Endometrial microvascular endothelial cells (primary cell): ENCODE results near the gene AIM2. TPM values are rescaled to one million over a fixed set of nuclear protein-coding genes. Genes with fewer than 3 reads are reported as not detected.
"Not testable (repeated sequence)": the region's sequence is repeated elsewhere in the genome, so short reads cannot be mapped to it uniquely, and the experiment has no call there.

Source experiments
- in situ Hi-C: cut with HindIII; loops from 2 replicates; pipeline ENCODE4 v1.10.0; 2017; ENCODE audit warnings: low sequenced_read_pairs, low pct_unique_long_range_greater_than_20kb; ENCODE audit errors: inconsistent ontology term
- total RNA-seq: library from RNA; depleted of rRNA; stranded (reverse); fragments of >200 nt; gene quantifications from one replicate; pipeline ENCODE4 v1.2.3, GENCODE V29; 2015; ENCODE audit errors: inconsistent ontology term

Gene AIM2
- total RNA-seq, 1 donor from 2014 or later, result not detected

DNA sequence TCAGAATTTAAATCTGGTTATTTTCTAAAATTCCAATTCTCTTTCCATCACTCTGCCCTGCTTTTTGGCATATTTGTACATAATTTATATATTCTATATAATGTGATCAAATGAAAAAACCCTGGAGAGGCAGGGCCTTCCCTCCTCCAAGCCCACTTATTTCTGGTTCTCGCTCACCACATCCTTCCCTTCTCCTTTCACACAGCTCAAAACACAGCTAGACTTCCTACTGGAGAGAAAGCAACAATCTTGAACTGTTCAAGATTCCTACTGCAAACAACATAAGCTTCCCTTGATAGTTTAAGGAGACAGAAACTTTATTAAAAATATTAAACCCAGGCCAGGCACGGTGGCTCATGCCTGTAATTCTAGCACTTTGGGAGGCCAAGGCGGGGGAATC, 7.6 kb upstream of the AIM2 start:
- in situ Hi-C loops, result no loop called here

DNA sequence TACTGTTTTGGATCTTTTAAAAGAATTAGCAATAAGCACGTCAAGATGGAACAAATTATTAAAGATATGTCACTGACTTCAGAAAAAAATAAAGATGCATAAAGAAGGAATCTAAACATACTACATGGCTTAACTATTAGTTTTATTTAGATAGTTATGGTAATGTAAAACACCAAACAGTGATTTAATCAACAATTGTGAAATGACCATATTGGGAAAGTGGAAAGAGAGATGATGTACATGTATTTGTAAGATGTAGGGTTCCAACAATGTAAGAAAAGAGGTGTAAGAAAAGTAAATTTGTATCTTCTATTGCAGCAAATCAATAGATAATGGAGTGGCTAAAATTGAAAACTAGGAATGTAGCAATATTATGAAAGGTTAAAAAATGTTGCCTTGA, 6.4 kb upstream of the AIM2 start:
- in situ Hi-C loops, result no loop called here

DNA sequence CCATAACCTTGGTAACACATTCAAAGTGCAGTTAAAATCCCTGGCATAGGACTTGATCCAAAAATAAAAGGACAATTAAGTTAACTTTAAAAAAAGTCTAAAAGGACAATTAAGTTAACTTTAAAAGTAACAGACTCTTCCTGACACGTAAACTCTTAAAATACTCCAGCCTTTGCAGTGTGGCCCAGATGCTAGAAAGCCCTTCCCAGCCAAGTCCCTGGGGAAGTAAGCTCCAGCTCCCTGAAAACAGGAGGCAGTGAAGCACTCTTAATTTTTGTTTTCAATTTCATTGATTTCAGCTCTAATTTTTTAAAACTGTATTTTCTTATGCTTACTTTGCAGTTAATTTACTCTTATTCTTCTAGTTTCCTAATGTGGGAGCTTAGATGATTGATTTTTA, 5.1 kb upstream of the AIM2 start:
- in situ Hi-C loops, result no loop called here

DNA sequence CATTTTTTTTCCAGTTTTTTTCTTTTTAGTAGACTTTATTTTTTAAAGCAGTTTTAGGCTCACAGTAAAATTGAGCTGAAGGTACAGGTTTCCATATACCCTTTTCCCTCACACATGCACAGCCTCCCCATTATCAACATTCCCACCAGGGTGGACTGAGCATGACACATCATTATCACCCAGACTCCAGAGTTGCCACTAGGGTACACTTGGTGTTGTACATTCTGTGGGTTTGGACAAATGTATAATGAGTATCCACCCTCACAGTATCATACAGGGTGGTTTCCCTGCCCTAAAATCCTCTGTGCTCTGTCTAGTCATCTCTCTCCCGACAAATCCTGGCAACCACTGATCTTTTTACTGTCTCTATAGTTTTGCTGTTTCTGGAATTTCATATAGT, 3.0 kb upstream of the AIM2 start:
- in situ Hi-C loops, result no loop called here

DNA sequence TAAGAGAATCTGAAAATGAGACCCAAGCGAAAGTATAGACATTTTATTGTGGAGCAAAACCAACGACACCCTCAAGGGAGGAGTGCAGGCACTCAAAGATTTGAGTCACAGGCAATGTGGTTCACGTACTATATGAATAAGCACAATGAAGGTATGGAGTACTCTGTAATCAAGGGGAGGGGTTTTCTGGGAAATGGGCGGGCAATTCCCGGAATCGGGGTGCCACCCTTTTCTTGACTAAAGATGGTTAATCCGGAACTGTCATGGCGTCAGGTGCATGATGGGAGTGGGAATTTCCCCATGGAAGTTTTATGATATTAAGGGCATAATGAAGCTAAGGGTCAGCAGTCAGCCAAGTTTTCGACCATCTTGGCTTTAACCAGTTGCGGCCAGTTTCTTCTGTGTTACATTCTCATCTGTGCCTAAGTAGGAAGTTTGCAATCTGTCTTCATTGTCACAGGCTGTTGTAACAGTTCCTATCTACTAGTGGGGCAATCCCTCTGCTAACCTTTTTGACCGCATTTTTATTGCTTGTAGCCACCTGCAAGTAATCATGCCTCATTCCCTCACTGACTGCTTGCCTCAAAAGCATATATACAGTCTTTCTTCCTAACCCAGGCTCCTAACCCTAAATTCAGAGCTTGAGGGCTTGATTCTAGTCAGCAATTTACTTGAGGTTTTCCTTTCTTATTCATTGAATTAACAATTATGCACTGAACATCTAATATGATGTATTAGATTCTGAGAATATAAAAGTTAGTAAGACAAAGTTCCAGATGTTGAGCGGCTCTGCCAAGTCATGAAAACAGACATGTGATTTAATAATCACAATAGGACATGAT, 775 bp upstream of the AIM2 start:
- in situ Hi-C loops, result no loop called here

DNA sequence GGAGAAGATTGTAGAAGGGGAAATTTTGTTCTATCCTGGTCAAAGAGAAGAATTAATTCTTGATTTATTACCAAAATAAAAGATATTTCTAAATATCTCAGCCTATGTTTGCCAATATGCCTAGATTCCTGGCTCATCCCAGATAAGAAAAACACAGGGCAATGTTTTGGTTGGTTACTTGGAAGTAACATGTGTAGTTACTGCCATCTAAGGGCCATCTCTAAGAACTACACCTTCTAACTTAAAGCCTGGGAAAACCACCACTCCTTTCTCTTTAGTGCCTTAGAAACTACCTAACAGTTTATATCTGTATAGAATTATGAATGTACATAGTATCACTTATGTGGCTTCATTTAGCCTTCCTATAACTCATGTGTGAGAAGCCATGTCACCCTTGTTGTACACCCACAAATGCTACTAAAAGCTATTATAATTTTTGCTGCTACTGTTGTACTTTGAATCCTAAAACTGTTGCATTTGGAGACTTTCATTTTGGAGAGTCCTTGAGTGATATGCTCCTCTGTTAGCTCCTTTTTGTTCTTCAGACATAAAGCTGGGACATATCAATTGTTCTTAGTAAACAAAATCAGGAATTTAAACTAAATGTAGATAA, 4.5 kb downstream of the AIM2 start:
- in situ Hi-C loops, result no loop called here

DNA sequence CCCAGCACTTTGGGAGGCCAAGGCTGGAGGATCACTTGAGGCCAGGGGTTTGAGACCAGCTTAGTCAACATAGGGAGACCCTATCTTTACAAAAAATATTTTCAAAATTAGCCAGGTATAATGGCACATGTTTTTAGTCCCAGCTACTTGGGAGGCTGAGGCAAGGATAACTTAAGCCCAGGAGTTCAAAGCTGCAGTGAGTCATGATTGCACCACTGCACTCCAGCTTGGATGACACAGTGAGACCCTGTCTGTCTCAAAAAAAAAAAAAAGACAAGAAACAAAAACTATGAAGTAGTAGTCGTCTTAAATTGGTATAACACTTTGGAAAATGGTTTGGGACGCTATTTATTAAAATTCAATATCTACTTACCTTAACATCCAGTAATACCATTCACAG, 7.7 kb downstream of the AIM2 start:
- in situ Hi-C loops, result no loop called here

DNA sequence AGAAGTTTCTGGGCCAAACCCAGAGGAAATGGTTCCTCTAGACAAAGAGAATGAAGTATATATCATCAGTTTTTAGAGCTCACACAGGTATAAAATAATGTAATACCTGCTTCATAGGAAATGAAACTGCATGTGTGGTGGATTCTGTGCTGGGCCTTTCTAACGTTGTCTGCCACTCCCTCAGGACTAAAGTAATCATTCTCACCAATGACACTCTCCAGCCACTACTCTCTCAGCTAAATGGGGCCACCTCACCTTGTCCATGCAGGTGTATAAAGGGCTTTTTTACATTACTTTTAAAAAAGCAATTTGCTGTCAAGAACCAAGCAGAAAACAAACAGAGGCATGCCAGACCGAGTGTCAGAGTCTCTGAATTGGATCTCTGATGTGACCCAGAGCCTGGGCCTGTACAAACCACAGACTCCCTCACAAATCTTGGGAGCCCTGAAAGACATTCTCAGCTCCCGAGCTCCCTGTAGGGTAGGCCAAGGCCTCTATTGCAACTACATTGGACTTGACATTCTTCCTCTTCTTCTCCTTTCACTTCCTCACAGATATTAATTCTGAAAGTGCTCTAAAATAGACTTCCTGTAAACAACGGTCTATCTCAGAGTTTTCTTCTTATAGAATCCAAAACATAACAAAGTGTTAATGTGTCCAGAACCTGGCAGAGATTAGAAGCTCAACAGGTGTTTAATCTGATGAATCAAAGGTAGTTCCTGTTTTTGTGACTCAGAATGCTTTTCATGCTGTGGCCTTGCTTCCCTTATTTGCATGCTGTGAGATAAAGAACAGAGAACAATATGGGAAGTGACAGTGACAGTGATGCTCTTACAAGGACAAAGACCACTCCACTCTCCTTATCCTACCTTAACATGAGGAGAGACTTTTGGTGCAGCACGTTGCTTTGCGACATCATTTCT, 8.6 kb downstream of the AIM2 start:
- in situ Hi-C loops, result no loop called here

DNA sequence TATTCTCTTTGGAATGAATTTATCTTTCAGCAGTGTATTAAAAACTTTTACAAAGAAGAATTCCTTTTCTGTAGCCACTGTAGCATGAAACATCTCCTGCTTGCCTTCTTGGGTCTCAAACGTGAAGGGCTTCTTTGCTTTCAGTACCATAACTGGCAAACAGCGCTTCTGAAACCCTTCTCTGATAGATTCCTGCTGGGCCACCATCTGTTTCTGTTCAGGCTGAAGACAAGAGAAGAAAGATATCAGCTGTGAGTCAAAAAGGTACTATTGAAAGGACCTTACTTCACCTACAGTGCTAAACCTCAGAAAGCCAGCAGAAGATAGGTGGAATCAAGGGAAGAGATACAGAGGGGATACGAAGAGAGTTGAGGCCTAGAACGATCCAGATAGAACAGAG, 10.5 kb downstream of the AIM2 start:
- in situ Hi-C loops, result no loop called here

DNA sequence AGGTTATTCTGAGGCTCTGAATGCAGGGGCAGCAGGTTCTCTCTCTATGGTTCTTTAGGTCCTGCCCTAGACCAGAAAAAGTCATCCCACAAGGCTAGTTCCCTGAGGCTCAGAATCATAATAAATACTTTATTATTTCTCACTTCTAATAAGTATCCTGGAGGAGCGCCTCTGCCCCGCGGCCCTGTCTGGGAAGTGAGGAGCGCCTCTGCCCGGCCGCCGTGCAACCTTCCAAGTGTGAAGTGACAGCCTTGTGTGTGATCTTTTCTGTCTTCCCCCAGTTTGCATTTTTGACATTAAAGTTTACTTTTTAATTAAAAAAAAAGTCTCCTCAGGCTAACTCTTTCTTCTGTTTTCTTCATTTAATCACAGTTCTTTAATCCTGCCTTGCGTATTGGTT, 11.5 kb downstream of the AIM2 start:
- in situ Hi-C loops, result no loop called here

DNA sequence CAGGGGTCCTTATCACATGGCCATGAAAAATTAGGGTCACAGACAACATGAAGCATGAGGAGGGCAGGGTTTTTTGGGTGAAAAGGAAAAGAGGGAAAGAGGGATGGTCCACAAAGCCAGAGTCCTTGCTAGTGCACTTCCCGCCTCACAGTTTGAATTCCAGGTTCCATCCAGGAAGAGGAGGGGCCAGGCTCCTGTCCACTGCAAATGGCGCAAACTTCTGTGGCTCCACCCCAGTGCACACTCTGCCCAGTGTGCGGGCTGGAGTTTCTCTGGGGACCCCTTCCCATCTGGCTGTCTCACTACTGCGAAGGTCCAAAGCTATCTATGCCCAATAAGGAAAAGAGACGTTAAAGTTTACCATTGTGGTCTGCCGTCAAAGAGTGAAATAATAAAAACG, 17.8 kb downstream of the AIM2 start:
- in situ Hi-C loops, result no loop called here

DNA sequence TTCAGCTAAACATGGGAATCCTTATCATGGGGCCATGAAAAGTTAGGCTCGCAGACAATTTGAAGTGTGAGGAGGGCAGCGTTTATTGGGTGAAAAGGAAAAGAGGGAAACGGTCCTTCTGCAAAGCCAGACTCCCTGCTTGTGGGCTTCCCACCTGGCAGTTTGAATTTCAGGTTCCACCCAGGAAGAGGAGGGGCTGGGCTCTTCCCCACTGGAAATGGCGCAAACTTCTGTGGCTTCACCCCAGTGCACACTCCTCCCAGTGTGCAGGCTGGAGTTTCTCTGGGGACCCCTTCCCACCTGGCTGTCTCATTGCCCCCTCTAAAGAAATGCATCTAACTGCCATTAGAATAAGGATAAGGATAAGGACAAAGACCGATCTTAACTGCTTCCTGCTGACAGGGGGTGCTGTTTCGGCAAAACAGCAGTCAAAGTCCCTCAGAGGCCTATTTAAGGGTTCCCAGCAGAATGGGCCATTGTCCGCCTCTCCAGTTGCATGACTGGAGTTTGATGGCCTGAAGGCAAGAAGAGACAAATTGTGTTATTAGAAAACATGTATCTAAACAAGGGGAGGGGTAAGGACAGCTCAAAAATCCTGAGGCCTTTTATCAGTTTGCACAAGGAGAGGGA, 20.4 kb downstream of the AIM2 start:
- in situ Hi-C loops, result no loop called here

DNA sequence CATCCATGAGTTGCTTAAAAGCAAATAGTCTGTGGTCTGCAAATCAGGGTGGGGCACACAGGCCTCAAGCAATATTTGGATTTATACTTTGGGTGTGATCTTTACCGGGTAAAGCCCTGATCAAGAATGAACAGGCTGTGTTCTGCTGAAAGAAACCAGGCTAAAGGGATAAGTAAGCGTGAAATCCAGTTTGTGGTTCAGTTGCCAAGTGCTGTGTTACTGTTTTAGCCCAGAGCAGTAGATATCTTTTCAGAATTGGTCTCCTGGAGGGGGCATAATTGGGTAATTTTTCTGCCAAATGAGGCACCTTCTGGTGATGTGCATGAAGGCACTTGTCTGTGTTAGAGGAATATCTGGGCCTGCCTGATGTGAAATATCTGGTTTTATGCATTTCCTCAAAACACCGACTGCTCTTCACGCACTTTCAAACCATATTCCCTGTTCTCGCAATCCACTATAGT, 21.4 kb downstream of the AIM2 start:
- in situ Hi-C loops, result no loop called here

DNA sequence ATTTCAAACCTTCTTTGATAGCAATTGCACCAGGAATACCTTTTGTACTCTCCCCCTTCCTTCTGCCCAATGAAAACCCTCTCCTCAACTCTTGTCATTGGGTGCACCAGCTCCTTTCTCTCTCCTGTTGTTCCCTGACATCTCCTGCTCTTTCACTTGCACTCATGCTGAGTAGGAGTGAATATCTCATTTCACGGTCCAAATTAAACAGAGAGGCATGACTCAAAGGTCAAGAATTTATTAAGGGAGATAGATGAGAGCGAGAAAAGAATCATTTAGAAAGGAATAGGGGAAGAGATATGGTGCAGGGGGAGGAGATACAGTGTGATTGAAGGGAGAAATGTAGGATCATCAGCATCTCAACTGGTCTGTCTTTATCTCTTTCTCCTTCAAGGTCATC, 22.1 kb downstream of the AIM2 start:
- in situ Hi-C loops, result no loop called here

DNA sequence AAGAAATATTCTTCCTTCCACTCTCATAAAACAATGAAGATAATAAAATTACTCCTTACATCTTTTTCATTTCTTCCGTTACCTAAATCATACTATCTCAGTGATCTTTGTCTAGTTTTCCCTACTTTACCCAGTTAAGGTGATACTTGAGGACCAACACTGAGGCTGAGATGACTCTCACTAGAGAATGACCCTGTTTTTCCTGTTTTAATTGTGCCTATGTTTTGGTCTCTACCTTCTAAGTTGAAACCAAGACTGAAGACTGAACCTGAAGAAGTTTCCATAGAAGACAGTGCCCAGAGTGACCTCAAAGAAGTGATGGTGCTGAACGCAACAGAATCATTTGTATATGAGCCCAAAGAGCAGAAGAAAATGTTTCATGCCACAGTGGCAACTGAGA, 25.1 kb downstream of the AIM2 start:
- in situ Hi-C loops, result no loop called here

DNA sequence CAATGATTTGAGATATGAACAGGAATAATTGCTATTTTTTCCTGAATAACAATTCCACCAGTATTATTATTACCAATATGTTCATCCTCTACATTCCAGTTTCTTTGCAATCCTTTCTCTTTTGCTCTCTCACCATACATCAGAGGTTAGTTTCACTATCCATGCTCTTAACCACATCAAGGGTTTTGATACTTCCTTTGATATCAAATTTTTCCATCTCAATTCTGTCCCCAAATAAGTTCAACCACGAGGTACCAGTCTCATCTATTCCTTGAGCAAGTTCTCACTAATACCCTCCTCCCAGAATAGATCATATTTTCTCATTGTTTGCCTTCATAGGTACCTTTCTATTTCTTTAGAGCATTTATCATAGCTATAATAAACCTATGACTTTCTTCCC, 30.1 kb downstream of the AIM2 start:
- in situ Hi-C loops, result not testable (repeated sequence)

DNA sequence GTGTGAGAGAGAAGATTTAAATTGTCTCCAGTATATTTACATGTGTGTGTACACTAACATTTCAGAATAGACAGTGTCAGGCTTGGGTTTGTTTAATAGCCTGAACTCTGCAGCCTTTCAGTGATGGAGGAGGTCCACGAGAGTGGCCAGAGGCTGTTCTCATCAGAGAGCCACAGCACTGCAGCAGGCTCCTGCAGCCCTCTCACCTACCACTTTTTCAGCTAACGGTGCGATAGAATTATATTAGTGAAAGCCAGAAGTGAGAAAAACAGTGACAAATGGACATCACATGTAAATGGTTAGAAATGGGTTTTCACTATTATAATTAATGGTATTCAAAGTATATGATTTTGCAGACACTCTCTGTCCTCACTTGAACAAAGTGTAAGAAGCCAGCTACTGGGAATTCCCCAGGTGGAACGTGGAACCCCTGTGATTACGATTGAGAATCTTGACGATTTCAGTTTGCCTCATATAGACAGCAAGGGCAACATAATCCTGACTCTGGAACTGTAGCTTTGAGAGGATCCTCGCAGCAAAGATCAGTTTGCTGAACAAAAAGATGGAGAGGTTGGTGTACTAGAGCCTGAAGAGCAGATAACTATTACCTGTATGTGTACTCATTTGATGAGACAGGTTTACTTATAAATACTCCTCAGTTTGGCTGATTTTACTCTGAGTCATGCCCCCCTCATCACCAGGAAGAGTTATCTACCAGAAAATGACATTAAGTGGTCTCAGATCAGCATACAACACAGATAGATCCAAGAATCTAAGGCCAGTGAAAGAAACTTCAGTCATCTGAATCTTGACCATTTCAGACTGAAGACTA, 35.5 kb downstream of the AIM2 start:
- in situ Hi-C loops, result no loop called here

DNA sequence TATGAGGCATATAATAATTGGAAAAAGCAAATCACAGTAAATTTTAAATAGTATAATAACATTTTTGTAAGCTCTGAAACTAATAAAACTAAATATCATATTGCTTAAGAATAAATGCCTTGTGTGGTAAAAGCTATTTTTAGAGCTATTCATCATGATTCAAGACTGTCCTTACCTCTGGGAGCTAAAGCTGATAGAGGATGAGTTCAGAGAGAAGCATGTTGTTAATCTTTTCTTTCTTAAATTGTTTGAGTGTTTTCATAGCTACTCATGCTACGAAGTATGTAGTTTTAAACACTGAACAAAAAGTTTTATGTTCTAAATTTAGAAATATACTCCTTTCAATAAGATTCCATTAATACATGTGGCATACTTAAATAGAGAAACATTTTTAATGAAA, 36.4 kb downstream of the AIM2 start:
- in situ Hi-C loops, result no loop called here
